Activated B cell treated with CpG ODN at 0.5 μM for 24 hours (primary cell): Measurements from ENCODE around the gene FIS1. TPM values are rescaled to one million over a fixed set of nuclear protein-coding genes. Genes with fewer than 3 reads are reported as not detected.

Experiments used
- ATAC-seq: fragments of 200-7000 bp; cut with Tn5 transposase; one replicate; pipeline ENCODE4 v1.10.0; 2021; ENCODE audit warnings: low read depth, mild to moderate bottlenecking, moderate library complexity
- CTCF ChIA-PET: fragments of 350-600 bp; sonication (Branson Sonifier 250); formaldehyde crosslinking; loops from one replicate; lab custom pipeline; 2021; ENCODE audit warnings: antibody characterized with exemption; lab: Charles Lee
- POLR2A ChIA-PET: fragments of 350-600 bp; sonication (Branson Sonifier 250); formaldehyde crosslinking; loops from one replicate; lab custom pipeline; 2021; ENCODE audit warnings: antibody characterized with exemption; lab: Charles Lee
- DNase-seq: peaks from one replicate; pipeline ENCODE4 v3.0.0; 2022
- H3K27ac Mint-ChIP-seq: one replicate; pipeline ENCODE4 v1.8.0; 2020; ENCODE audit warnings: mixed read lengths
- H3K27me3 Mint-ChIP-seq: one replicate; pipeline ENCODE4 v1.8.0; 2021; ENCODE audit warnings: mixed read lengths
- H3K36me3 Mint-ChIP-seq: one replicate; pipeline ENCODE4 v1.8.0; 2021; ENCODE audit warnings: low read depth, mixed read lengths
- H3K4me1 Mint-ChIP-seq: one replicate; pipeline ENCODE4 v1.8.0; 2021; ENCODE audit warnings: mixed read lengths
- H3K4me3 Mint-ChIP-seq: one replicate; pipeline ENCODE4 v1.8.0; 2020; ENCODE audit warnings: mild to moderate bottlenecking, mixed read lengths
- H3K9me3 Mint-ChIP-seq: one replicate; pipeline ENCODE4 v1.8.0; 2020; ENCODE audit warnings: mixed read lengths
- CTCF ChIP-seq: fragments of 200-600 bp; IDR thresholded peaks from one replicate; pipeline ENCODE4 v1.8.0; 2022; ENCODE audit warnings: antibody characterized with exemption, mild to moderate bottlenecking
- intact Hi-C: fragments of 100-400 bp; cut with micrococcal nuclease; formaldehyde crosslinking; loops from one replicate; pipeline ENCODE4 v1.15.1; 2024
- total RNA-seq: library from RNA; stranded (reverse); gene quantifications from 2 replicates; pipeline ENCODE4 v1.2.3, GENCODE V29; 2022

The FIS1 gene
- total RNA-seq, 1 donor from 2014 or later = 113 TPM

GRCh38 chr7:101277155-101277554 is 32.3 kb upstream of the FIS1 start:
- CTCF ChIA-PET = interaction anchor here (4.4 kb wide), 1 partner anchor 133 kb away, joined by 17 read pairs; no protein-coding TSS in a partner anchor
- H3K36me3 Mint-ChIP-seq = no peaks in the 10 kb centered on the region
- no peaks in the 10 kb centered on the region for H3K9me3 Mint-ChIP-seq
- POLR2A ChIA-PET = no interaction called here
- ATAC-seq = no peak
- intact Hi-C loops = no loop called here
- no peak overlapping the region for H3K4me3 Mint-ChIP-seq
- peaks cover 16% of the 10 kb centered on the region for H3K27me3 Mint-ChIP-seq
- H3K27ac Mint-ChIP-seq = no peak overlapping the region
- DNase-seq = no peak
- H3K4me1 Mint-ChIP-seq = no peaks in the 10 kb centered on the region
- no peak for TF ChIP-seq CTCF

- ATAC-seq (no peak), DNase-seq (no peak)
- Mint-ChIP-seq H3K9me3 (no peaks in the 10 kb centered on the region), H3K27me3 (peaks cover 14% of the 10 kb centered on the region), H3K27ac (no peak overlapping the region), H3K36me3 (no peaks in the 10 kb centered on the region), H3K4me1 (no peaks in the 10 kb centered on the region), H3K4me3 (no peak overlapping the region)
- no peak for TF ChIP-seq CTCF
- POLR2A ChIA-PET = interaction anchor here (0.6 kb wide), 1 partner anchor 13 kb away, joined by 10 read pairs; no protein-coding TSS in a partner anchor
- intact Hi-C loops = no loop called here
- CTCF ChIA-PET = interaction anchor here (0.9 kb wide), 1 partner anchor 10 kb away, joined by 4 read pairs; no protein-coding TSS in a partner anchor
Observed at GRCh38 chr7:101273206-101273605, 28.3 kb upstream of the FIS1 start.

DNA sequence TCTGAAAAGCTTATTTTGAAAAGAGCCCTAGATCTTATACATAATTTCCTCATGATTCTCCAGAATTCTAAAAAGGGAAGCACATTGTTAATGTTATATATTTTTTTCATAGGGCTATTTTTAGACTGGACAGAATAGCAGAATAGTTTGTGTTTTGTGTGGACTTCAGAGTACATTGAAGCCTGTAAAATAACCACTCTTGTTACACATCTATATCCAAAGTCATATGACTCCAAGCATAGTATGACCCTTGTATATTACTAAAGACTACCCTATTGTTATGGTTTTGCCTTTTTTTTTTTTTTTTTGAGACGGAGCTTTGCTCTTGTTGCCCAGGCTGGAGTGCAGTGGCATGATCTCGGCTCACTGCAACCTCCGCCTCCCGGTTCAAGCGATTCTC is 26.1 kb upstream of the FIS1 start:
- no peak for TF ChIP-seq CTCF
- H3K27ac Mint-ChIP-seq = no peak overlapping the region
- CTCF ChIA-PET = no interaction called here
- no peaks in the 10 kb centered on the region for H3K9me3 Mint-ChIP-seq
- DNase-seq (no peak), ATAC-seq (no peak)
- peaks cover 8% of the 10 kb centered on the region for H3K27me3 Mint-ChIP-seq
- POLR2A ChIA-PET = no interaction called here
- no peaks in the 10 kb centered on the region for H3K36me3 Mint-ChIP-seq
- intact Hi-C loops = no loop called here
- H3K4me3 Mint-ChIP-seq = no peak overlapping the region
- H3K4me1 Mint-ChIP-seq = no peaks in the 10 kb centered on the region

- POLR2A ChIA-PET = no interaction called here
- CTCF ChIA-PET = no interaction called here
- no peaks in the 10 kb centered on the region for H3K9me3 Mint-ChIP-seq
Observed at GRCh38 chr7:101269664-101270063, 24.8 kb upstream of the FIS1 start.

More at GRCh38 chr7:101269664-101270063, 24.8 kb upstream of the FIS1 start:
- H3K27ac Mint-ChIP-seq = no peak overlapping the region
- no peak for ATAC-seq
- peaks cover 11% of the 10 kb centered on the region for H3K27me3 Mint-ChIP-seq
- H3K36me3 Mint-ChIP-seq = no peaks in the 10 kb centered on the region
- intact Hi-C loops = no loop called here
- no peaks in the 10 kb centered on the region for H3K4me1 Mint-ChIP-seq
- no peak for DNase-seq
- no peak for TF ChIP-seq CTCF
- H3K4me3 Mint-ChIP-seq = no peak overlapping the region
